ENCODE data around the gene ZNF160.
A peak's percentile ranks its signal among the peaks of the same experiment; 100 is the strongest.
"Not testable (repeated sequence)": the region's sequence is repeated elsewhere in the genome, so short reads cannot be mapped to it uniquely, and the experiment has no call there.

Gene ZNF160

GRCh38 chr19:53091413-53092254 lies 11.6 kb downstream of the ZNF160 start:
- no peak for DNase-seq

GRCh38 chr19:53088091-53088490 lies 15.1 kb downstream of the ZNF160 start:
- DNase-seq: no peak

- DNase-seq: peak; percentile 23 to 57
Measured at GRCh38 chr19:53086949-53087348, 16.3 kb downstream of the ZNF160 start.

GRCh38 chr19:53085496-53085895 lies 17.7 kb downstream of the ZNF160 start:
- no peak for DNase-seq

- DNase-seq: no peak
Measured at GRCh38 chr19:53082929-53083328, 20.3 kb downstream of the ZNF160 start.

- DNase-seq: no peak
Measured at GRCh38 chr19:53079313-53079924, 23.8 kb downstream of the ZNF160 start.

- no peak for DNase-seq
Measured at GRCh38 chr19:53078668-53079067, 24.6 kb downstream of the ZNF160 start.

- DNase-seq: no peak
Measured at GRCh38 chr19:53076984-53077383, 26.2 kb downstream of the ZNF160 start.

GRCh38 chr19:53068834-53069233 lies 34.4 kb downstream of the ZNF160 start:
- no peak for DNase-seq

GRCh38 chr19:53068199-53068598 lies 35.0 kb downstream of the ZNF160 start:
- no peak for DNase-seq

GRCh38 chr19:53057904-53058580 lies 45.2 kb downstream of the ZNF160 start:
- no peak for DNase-seq

- DNase-seq: no peak
Measured at GRCh38 chr19:53055117-53055516, 48.1 kb downstream of the ZNF160 start.

GRCh38 chr19:53047379-53047778 lies 55.8 kb downstream of the ZNF160 start:
- no peak for DNase-seq

GRCh38 chr19:53045536-53045935 lies 57.7 kb downstream of the ZNF160 start:
- no peak for DNase-seq

- no peak for DNase-seq
Measured at GRCh38 chr19:53041366-53041765, 61.9 kb downstream of the ZNF160 start.

GRCh38 chr19:53037101-53038097 lies 65.8 kb downstream of the ZNF160 start:
- no peak for DNase-seq

- DNase-seq: no peak
Measured at GRCh38 chr19:53034948-53035675, 68.1 kb downstream of the ZNF160 start.

GRCh38 chr19:53034054-53034453 lies 69.2 kb downstream of the ZNF160 start:
- no peak for DNase-seq

GRCh38 chr19:53028306-53028705 lies 74.9 kb downstream of the ZNF160 start:
- DNase-seq: not testable (repeated sequence)

- no peak for DNase-seq
Measured at GRCh38 chr19:53019684-53020083, 83.5 kb downstream of the ZNF160 start.
